ENCODE data around the gene PLEKHA7.

Gene PLEKHA7

DNA sequence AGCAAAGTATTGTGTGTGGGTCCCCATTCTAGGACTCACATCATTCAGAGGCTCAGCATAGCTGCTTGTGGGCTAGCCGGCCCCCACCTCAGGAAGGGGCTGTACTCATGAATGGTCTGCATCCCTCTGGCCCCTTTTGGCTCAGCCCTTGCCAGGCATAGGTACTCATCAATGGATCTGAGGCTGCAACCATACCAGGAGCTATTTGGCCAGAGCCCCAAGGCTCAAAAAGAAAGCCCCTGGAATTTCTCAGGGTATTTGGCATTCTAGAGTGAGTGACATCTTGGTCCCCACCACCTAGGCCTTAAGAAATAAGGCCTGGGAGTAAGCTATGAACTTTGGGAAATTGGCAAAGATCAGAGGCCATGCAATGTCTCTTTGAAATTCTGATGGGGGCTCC, 38.3 kb downstream of the PLEKHA7 start:
- TF ChIP-seq, protein P1, sequence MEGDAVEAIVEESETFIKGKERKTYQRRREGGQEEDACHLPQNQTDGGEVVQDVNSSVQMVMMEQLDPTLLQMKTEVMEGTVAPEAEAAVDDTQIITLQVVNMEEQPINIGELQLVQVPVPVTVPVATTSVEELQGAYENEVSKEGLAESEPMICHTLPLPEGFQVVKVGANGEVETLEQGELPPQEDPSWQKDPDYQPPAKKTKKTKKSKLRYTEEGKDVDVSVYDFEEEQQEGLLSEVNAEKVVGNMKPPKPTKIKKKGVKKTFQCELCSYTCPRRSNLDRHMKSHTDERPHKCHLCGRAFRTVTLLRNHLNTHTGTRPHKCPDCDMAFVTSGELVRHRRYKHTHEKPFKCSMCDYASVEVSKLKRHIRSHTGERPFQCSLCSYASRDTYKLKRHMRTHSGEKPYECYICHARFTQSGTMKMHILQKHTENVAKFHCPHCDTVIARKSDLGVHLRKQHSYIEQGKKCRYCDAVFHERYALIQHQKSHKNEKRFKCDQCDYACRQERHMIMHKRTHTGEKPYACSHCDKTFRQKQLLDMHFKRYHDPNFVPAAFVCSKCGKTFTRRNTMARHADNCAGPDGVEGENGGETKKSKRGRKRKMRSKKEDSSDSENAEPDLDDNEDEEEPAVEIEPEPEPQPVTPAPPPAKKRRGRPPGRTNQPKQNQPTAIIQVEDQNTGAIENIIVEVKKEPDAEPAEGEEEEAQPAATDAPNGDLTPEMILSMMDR (IDR thresholded peaks at IDR 0.05; ENCODE audit: poor library complexity, severe bottlenecking), result no peak
- H3K4me1 ChIP-seq (ENCODE audit: insufficient read depth, poor library complexity, severe bottlenecking), result no peaks in the 10 kb centered on the region
- H3K4me3 ChIP-seq (ENCODE audit: severe bottlenecking), result no peak overlapping the region
- H3K9me3 ChIP-seq (ENCODE audit: severe bottlenecking), result no peaks in the 10 kb centered on the region
- DNase-seq (ENCODE audit: low spot score) (no peak), ATAC-seq (ENCODE audit: low read depth) (no peak)
- H3K36me3 ChIP-seq (ENCODE audit: low read depth), result no peaks in the 10 kb centered on the region
- H3K27me3 ChIP-seq (ENCODE audit: insufficient read depth, poor library complexity, severe bottlenecking), result no peaks in the 10 kb centered on the region
- no peak overlapping the region for H3K27ac ChIP-seq (ENCODE audit: poor library complexity, severe bottlenecking)

DNA sequence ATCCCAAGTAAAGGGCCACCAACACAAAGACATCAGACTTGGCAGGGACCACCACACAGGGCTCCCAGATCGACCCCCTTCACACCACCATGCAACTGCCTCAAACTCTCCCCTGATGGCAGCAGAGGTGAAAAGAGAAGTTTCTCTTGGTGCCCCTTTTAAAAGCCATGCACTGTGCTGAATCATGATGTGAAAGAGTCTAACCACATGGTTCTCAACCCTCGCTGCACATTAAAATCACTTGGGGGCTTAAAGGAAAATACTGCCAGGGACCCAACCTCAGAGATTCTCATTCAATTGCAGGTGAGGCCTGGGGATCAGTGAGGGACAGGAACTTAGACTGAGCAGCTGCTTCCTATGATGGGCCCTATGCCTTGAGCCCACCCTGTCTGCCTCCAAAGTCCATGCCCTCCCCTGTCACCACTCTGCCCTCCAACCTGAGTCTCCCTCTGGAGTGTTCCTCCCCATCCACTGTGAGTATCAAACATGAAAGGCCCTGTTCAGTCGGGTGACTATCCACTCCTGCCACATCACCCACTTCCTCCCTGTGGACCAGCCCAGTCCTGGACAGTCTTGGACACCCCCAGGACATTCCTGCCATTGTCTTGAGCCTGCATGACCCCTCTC, 40.8 kb downstream of the PLEKHA7 start:
- H3K9me3 ChIP-seq (ENCODE audit: severe bottlenecking), result no peaks in the 10 kb centered on the region
- no peak for DNase-seq (ENCODE audit: low spot score)
- no peaks in the 10 kb centered on the region for H3K27me3 ChIP-seq (ENCODE audit: insufficient read depth, poor library complexity, severe bottlenecking)
- no peaks in the 10 kb centered on the region for H3K36me3 ChIP-seq (ENCODE audit: low read depth)
- H3K4me3 ChIP-seq (ENCODE audit: severe bottlenecking), result no peak overlapping the region
- H3K4me1 ChIP-seq (ENCODE audit: insufficient read depth, poor library complexity, severe bottlenecking), result no peaks in the 10 kb centered on the region
- H3K27ac ChIP-seq (ENCODE audit: poor library complexity, severe bottlenecking), result no peak overlapping the region
- no peak for ATAC-seq (ENCODE audit: low read depth)
- TF ChIP-seq, protein P1 (IDR thresholded peaks at IDR 0.05; ENCODE audit: poor library complexity, severe bottlenecking), result no peak

DNA sequence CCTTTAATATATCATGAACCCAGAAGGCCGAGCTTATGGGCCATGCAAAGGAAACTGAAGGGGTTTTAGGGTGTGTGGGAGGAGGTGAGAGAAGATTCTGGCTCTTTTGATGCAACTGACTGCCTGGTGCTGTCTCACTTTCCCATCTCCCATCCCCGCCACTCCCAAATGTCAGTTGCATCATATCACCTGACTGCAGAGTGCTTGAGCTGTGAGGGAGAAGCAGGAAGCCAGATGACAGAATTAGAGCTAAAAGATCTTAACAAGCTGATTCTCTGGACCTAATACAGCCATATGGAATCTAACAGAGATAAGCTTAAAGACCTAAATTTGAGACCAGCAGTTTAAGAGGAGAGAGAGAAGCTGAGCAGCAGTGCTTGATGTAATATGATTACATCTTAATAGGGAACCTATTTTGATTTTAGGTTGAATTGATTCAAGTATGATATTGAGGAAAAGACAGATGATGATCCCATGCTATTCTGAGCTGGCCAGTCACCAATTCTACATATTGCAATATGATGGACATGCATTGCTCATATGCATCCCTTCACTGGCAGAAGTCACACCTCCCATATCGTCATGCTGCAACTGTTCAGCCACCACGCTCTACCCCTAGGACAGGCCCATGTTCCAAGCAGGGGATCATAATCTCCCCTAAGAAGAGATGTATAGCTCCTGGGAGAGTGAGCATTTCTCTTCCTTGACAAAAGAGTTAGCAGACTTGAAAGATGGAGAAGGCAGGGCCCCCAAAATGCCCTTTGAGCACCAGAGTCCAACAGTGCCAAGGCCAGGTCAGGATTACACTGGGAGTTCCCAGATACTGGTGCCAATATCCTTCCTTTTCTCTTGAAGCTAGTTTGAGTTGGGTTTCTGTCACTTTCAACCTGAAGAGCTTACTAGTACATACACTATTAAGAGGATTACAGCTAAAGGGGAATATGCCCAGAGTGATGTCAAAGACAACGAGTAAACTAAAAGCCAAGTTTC, 44.9 kb downstream of the PLEKHA7 start:
- no peak for DNase-seq (ENCODE audit: low spot score)
- no peaks in the 10 kb centered on the region for H3K9me3 ChIP-seq (ENCODE audit: severe bottlenecking)

DNA sequence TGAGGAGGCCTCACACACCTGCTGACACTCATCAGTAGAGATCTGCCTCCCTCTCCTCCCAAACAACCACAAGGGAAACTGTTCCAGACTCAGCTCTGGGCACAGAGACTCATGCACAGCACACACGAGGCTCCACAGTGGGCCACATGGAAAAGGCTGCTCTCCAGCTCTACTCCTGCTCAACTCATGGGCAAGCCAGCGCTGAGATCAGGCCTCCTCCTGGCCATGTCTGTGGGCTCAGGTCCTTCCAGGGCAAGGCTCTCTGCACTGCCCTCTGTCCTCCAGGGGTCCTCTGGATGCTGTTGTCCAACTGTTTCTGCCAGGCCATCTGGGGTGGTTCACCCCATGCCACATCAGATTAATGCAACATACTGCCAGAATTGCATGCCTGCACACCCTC, 46.0 kb downstream of the PLEKHA7 start:
- Histone ChIP-seq H3K9me3 (ENCODE audit: severe bottlenecking) (no peaks in the 10 kb centered on the region), H3K27ac (ENCODE audit: poor library complexity, severe bottlenecking) (no peak overlapping the region), H3K4me3 (ENCODE audit: severe bottlenecking) (no peak overlapping the region), H3K36me3 (ENCODE audit: low read depth) (no peaks in the 10 kb centered on the region), H3K4me1 (ENCODE audit: insufficient read depth, poor library complexity, severe bottlenecking) (no peaks in the 10 kb centered on the region), H3K27me3 (ENCODE audit: insufficient read depth, poor library complexity, severe bottlenecking) (no peaks in the 10 kb centered on the region)
- no peak for DNase-seq (ENCODE audit: low spot score)
- no peak for ATAC-seq (ENCODE audit: low read depth)
- TF ChIP-seq, protein P1 (IDR thresholded peaks at IDR 0.05; ENCODE audit: poor library complexity, severe bottlenecking), result no peak

More for the DNA sequence above, 44.9 kb downstream of the PLEKHA7 start:
- Histone ChIP-seq H3K27me3 (ENCODE audit: insufficient read depth, poor library complexity, severe bottlenecking) (no peaks in the 10 kb centered on the region), H3K27ac (ENCODE audit: poor library complexity, severe bottlenecking) (no peak overlapping the region), H3K36me3 (ENCODE audit: low read depth) (no peaks in the 10 kb centered on the region), H3K4me1 (ENCODE audit: insufficient read depth, poor library complexity, severe bottlenecking) (no peaks in the 10 kb centered on the region), H3K4me3 (ENCODE audit: severe bottlenecking) (no peak overlapping the region)
- no peak for ATAC-seq (ENCODE audit: low read depth)
- TF ChIP-seq, protein P1 (IDR thresholded peaks at IDR 0.05; ENCODE audit: poor library complexity, severe bottlenecking), result no peak
